Body of pancreas (tissue), 4 donors: Measurements from ENCODE around the gene ZFAND3.

Experiments
- POLR2A ChIP-seq, 3 donors: fragments of 450-650 bp; IDR thresholded peaks; one replicate each; pipeline ENCODE4 v1.6.1; 2016; ENCODE audit warnings: antibody characterized with exemption in 3 of 3, mild to moderate bottlenecking in 2 of 3
- TF ChIP-seq, protein P1 (sequence below), 7 experiments: fragments of 450-650 bp in 4 of 7; fragments of 200-600 bp in 3 of 7; sonication (generic) in 3 of 7; IDR thresholded peaks; one replicate each; pipeline ENCODE4 v1.5.1; 2016 to 2019; ENCODE audit warnings: antibody characterized with exemption in 7 of 7

- TF ChIP-seq, protein P1, sequence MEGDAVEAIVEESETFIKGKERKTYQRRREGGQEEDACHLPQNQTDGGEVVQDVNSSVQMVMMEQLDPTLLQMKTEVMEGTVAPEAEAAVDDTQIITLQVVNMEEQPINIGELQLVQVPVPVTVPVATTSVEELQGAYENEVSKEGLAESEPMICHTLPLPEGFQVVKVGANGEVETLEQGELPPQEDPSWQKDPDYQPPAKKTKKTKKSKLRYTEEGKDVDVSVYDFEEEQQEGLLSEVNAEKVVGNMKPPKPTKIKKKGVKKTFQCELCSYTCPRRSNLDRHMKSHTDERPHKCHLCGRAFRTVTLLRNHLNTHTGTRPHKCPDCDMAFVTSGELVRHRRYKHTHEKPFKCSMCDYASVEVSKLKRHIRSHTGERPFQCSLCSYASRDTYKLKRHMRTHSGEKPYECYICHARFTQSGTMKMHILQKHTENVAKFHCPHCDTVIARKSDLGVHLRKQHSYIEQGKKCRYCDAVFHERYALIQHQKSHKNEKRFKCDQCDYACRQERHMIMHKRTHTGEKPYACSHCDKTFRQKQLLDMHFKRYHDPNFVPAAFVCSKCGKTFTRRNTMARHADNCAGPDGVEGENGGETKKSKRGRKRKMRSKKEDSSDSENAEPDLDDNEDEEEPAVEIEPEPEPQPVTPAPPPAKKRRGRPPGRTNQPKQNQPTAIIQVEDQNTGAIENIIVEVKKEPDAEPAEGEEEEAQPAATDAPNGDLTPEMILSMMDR (IDR thresholded peaks at IDR 0.05), result no peak
- TF ChIP-seq POLR2A (IDR thresholded peaks at IDR 0.05), result no peak
Measured at GRCh38 chr6:38170666-38171355, 351.3 kb downstream of the ZFAND3 start.
